Thyroid gland (tissue), 4 donors: ENCODE data around the gene EEF1AKMT3.

Source experiments
- CTCF ChIP-seq, 6 experiments: fragments of 200-600 bp in 3 of 6; fragments of 450-650 bp in 3 of 6; sonication (generic) in 3 of 6; IDR thresholded peaks; one replicate each; pipeline ENCODE4 v1.5.1; 2016 to 2019; ENCODE audit warnings: antibody characterized with exemption in 6 of 6, mild to moderate bottlenecking in 2 of 6, inconsistent platforms in 1 of 6, moderate library complexity in 1 of 6
- POLR2A ChIP-seq, 2 donors: fragments of 450-650 bp; IDR thresholded peaks; one replicate each; pipeline ENCODE4 v1.6.1; 2017; ENCODE audit warnings: antibody characterized with exemption in 2 of 2, mild to moderate bottlenecking in 2 of 2, moderate library complexity in 1 of 2

DNA sequence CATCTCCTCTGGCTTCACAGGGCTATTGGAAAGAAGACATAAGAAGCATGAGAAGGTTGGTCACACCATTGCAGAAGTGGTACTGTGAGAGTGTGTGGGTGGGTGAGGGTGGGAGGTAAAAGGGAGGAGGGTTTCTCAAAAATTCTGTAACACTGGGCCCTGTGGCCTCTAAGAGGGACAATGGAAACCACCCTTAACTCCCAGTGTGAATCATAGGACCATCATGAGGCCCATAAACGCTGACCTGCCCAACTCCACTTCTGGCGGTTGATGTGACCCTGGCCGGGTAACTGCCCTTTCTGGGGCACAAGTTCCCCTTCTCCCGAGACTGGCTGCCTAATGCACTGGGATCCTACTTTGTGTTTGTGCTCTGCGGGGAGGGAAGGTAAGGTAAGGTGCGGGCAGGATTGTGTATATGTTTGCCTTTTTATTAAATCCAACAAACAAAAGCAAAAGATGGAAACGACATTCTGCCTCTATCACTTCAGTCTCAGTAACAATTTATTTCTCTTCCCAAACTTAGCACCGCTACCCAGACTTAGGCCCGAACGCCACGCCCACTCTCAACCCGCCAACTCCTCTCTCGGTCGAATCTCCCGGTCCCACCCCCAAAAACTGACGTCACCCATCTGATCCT lies 1.1 kb upstream of the EEF1AKMT3 start:
- TF ChIP-seq CTCF (IDR thresholded peaks at IDR 0.05) (no peak), POLR2A (IDR thresholded peaks at IDR 0.05) (no peak)
